PFSK-1 (cell line): ENCODE data around the gene F2RL3.

ENCODE experiments used
- FOXP2 ChIP-seq: optimal IDR thresholded peaks from 2 replicates; pipeline ENCODE3; 2011; ENCODE audit warnings: borderline replicate concordance, control low read depth, inconsistent platforms; ENCODE audit not compliant: insufficient read depth; ENCODE audit errors: extremely low read length, extremely low read depth
- POLR2AphosphoS5 ChIP-seq: IDR thresholded peaks from 2 replicates; pipeline ENCODE4 v1.6.1; 2012; ENCODE audit warnings: low read depth, mild to moderate bottlenecking, control low read depth, low read length, moderate library complexity
- SIN3A ChIP-seq: IDR thresholded peaks from 2 replicates; pipeline ENCODE4 v1.6.1; 2012; ENCODE audit warnings: mild to moderate bottlenecking, low read length, moderate library complexity, borderline replicate concordance; ENCODE audit not compliant: insufficient read depth
- TAF1 ChIP-seq: IDR thresholded peaks from 2 replicates; pipeline ENCODE4 v1.6.1; 2012; ENCODE audit warnings: low read length, control low read depth, borderline replicate concordance; ENCODE audit not compliant: insufficient read depth
- TF ChIP-seq, protein P1 (sequence below), 2 experiments: IDR thresholded peaks; 2 replicates each; pipeline versions ENCODE4 v1.6.1 to v1.8.0; 2011 to 2012; ENCODE audit warnings: low read depth in 2 of 2, low read length in 2 of 2, control low read depth in 1 of 2, inconsistent platforms in 1 of 2, mild to moderate bottlenecking in 1 of 2, moderate library complexity in 1 of 2; ENCODE audit not compliant: insufficient read depth in 1 of 2

F2RL3 gene

GRCh38 chr19:16878181-16878965 is 10.4 kb upstream of the F2RL3 start:
- no peak for TF ChIP-seq POLR2AphosphoS5
- TF ChIP-seq FOXP2 = no peak
- no peak for TF ChIP-seq SIN3A
- TF ChIP-seq, protein P1, sequence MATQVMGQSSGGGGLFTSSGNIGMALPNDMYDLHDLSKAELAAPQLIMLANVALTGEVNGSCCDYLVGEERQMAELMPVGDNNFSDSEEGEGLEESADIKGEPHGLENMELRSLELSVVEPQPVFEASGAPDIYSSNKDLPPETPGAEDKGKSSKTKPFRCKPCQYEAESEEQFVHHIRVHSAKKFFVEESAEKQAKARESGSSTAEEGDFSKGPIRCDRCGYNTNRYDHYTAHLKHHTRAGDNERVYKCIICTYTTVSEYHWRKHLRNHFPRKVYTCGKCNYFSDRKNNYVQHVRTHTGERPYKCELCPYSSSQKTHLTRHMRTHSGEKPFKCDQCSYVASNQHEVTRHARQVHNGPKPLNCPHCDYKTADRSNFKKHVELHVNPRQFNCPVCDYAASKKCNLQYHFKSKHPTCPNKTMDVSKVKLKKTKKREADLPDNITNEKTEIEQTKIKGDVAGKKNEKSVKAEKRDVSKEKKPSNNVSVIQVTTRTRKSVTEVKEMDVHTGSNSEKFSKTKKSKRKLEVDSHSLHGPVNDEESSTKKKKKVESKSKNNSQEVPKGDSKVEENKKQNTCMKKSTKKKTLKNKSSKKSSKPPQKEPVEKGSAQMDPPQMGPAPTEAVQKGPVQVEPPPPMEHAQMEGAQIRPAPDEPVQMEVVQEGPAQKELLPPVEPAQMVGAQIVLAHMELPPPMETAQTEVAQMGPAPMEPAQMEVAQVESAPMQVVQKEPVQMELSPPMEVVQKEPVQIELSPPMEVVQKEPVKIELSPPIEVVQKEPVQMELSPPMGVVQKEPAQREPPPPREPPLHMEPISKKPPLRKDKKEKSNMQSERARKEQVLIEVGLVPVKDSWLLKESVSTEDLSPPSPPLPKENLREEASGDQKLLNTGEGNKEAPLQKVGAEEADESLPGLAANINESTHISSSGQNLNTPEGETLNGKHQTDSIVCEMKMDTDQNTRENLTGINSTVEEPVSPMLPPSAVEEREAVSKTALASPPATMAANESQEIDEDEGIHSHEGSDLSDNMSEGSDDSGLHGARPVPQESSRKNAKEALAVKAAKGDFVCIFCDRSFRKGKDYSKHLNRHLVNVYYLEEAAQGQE (IDR thresholded peaks at IDR 0.05; ENCODE audit: insufficient read depth in 1 of 2, low read depth in 2 of 2, low read length in 2 of 2) = no peak
- no peak for TF ChIP-seq TAF1

DNA sequence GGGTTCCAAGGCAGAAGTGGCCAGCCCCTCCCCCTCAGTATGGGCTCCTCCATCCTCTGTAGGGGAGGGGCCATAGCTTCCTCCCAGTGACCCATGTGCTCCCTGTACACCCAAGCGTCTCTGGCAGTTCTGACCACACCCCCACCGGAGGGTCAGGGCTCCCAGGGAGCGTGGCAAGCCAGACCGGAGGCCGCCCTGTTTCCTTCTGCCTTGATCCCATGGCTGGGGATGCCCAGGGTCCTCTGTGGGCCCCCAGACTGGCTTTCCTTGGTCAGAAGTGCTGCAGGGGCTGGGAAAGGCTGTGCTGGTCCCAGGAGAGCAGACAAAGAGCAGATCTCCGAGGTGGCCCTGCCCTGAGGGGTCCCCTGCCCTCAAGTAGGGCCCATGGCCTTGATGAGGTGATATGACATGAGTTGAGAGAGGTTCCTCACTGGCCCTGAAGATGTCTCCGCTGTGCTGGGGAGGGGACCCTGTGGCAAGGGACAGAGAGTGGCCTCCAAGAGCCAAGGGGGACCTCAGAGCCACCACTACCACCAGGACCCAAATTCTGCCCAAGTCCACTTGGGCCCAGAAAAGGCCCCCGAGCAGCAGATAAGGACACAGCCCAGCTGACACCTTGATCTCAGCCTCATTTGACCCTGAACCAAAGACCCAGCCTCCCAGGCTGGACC is 7.8 kb upstream of the F2RL3 start:
- no peak for TF ChIP-seq TAF1
- TF ChIP-seq, protein P1 (IDR thresholded peaks at IDR 0.05; ENCODE audit: insufficient read depth in 1 of 2, low read depth in 2 of 2, low read length in 2 of 2) = no peak
- TF ChIP-seq POLR2AphosphoS5 = no peak
- TF ChIP-seq FOXP2 = no peak
- no peak for TF ChIP-seq SIN3A

- TF ChIP-seq SIN3A (no peak), TAF1 (no peak), FOXP2 (no peak), POLR2AphosphoS5 (no peak)
- TF ChIP-seq, protein P1 (IDR thresholded peaks at IDR 0.05; ENCODE audit: insufficient read depth in 1 of 2, low read depth in 2 of 2, low read length in 2 of 2) = no peak
Observed at GRCh38 chr19:16882146-16882545, 6.7 kb upstream of the F2RL3 start.

DNA sequence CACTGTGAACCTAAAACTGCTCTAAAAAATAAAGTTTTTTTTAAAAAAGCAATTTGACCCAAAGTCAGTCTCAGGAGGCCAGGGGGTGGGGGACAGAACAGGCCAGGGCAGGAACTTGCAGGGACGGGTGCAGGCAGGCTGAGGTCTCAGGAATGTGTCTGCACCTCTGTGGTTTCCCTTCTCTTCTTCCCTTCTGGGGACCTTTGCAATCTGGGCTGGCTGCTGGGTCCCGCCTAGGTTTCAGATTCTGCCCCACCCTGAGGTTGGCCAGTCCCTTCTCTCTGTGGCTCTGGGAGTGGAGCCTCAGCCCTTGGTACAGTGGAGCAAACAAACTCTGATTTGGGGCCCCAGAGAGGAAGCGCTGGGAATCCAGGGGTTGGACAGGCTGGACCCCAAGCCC is 5.3 kb upstream of the F2RL3 start:
- no peak for TF ChIP-seq FOXP2
- TF ChIP-seq SIN3A = no peak
- TF ChIP-seq, protein P1 (IDR thresholded peaks at IDR 0.05; ENCODE audit: insufficient read depth in 1 of 2, low read depth in 2 of 2, low read length in 2 of 2) = no peak
- no peak for TF ChIP-seq TAF1
- TF ChIP-seq POLR2AphosphoS5 = no peak
